GM21619 (cell line): ENCODE measurements around the gene TICAM2.
"Not testable (repeated sequence)": the region's sequence is repeated elsewhere in the genome, so short reads cannot be mapped to it uniquely, and the experiment has no call there.

ENCODE experiments used
- ATAC-seq: cut with Tn5 transposase; IDR thresholded peaks from one replicate; pipeline ENCODE4 v1.9.1; 2021; ENCODE audit not compliant: unreplicated experiment

The TICAM2 gene

DNA sequence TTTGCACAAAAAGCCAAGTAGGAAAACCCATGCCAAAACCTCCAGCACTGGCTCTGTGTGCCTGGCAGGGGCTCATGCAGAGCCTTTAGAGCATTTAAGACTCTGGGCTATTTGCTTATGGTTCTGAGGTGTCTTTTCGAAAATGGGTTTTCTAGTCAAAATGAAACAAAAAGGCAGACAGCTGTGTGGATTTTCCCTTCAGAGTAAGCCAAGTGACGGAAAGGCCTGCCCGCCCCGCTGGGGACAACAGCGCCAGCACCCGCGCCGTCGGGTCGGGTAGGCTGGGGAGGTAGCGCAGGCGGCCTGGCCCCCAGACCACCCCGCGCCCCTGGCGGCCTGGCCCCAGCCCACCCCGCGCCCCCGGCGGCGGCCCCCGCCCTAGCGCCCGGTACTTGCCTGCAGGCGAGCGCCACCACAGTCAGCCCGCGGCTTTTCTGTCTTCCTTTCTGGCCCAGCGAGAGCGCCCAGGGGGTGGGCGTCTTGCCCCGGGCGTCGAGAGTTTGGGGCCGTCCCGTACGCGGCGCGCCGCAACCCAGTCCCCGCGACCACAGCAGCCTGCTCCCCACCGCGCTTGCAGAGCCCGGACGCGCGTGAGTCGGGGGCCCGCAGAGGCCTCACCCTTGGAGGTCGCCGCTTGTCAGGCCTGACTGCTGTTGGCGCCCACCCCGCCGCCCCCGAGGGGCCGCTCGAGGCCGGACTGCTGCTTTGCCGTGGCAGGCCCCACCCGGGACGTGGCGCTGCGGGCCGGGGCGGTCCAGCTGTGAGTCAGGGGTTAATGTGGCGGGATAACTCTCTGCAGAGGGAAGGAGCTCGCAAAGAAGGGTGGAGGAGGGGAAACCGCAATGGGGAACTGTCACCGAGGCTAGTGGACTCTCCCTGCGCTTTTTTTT, at the start of gene TICAM2:
Gene TICAM2 (minus strand): TSS at position 779 of the 890 bp plus-strand sequence. CDS start 21,223 bp downstream, outside the sequence.
- peak; percentile 76 for ATAC-seq

DNA sequence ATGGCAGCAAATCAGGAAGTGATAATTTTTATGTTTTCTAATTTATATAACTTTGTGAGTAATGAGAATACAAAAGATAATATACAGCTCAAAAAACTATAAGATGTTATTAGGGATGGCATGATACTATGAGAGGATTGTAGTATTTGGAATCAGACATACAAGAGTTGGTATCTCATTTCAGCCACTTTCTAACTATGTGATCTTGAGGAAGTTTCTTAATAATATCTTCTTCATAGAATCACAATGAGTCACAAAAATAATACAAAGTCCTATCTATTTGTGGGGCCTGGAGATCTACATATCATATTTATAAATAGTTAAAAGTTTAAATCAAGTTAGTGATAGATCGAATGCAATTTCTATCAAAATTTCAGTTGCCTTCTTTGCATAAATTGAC, 47.3 kb upstream of the TICAM2 start:
- ATAC-seq, result no peak

DNA sequence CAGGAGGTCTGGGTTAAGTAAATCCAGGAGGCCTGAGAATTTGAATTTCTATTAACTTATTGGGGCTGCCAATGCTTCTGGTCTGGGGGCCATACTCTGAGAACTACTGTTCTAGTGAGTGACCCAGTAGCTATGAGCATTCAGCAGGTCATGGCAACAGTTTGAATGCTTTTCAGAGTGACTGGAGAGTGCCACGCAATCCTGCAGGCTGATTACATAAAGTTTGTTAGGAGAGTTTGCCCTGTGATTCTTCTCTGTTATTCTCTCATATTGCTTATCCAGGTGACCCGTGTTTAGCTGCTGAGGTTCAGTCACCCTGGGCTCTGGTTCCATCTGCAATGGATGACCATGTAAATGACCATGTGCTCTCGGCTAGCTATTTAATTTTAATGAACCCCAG, 45.8 kb upstream of the TICAM2 start:
- no peak for ATAC-seq

DNA sequence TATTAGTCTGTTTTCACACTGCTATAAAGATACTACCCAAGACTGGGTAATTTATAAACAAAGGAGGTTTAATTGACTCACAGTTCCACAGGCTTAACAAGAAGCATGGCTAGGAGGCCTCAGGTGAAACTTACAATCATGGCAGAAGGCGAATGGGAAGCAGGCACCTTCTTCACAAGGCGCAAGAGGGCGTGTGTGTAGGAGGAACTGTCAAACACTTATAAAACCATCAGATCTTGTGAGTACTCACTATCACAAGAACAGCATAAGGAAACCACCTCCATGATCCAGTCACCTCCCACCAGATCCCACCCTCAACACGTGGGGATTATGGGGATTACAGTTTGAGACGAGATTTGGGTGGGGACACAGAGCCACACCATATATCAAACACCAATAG, 43.1 kb upstream of the TICAM2 start:
- not testable (repeated sequence) for ATAC-seq

GRCh38 chr5:115644046-115644445, 41.8 kb upstream of the TICAM2 start:
- ATAC-seq, result no peak

- no peak for ATAC-seq
Observed at GRCh38 chr5:115641948-115642347, 39.7 kb upstream of the TICAM2 start.

GRCh38 chr5:115640274-115640673, 38.0 kb upstream of the TICAM2 start:
- no peak for ATAC-seq

GRCh38 chr5:115639377-115639776, 37.1 kb upstream of the TICAM2 start:
- no peak for ATAC-seq

DNA sequence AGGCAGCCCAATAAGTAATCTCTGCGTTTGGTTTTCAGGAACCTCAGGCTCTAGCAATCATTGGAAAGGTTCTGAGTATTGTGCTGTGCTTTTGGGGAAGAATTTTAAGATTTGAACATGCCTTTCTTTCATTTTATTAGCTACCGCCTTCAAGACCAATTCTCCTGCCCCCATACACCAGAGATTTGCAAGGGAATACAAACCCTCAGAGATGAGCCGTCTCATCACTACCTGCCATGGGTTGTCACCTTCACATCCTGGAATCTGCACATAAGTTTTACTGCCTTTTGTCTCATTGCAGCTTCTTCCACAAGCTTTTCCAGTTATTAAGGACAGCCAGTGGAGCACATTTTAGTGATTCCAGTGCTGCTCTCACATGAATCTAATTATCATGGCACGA, 35.2 kb upstream of the TICAM2 start:
- no peak for ATAC-seq

DNA sequence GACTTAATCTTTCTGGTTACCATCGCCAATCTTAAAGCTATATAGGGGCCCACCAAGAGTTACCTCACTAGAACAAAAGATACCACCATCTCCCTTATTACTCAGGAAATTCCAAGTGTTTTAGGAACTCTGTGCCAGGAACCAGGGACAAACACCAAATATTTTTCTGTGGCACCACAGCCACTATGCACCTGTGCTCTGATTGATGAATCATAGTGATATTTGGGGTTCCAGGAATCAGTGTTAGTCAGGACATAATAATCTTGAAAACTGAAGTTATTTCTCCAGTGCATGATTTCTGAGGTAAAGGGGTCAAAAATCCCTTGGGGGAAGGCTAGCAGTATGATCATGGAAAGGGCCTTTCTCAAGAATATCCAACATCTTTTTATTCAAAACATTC, 33.7 kb upstream of the TICAM2 start:
- ATAC-seq, result no peak

DNA sequence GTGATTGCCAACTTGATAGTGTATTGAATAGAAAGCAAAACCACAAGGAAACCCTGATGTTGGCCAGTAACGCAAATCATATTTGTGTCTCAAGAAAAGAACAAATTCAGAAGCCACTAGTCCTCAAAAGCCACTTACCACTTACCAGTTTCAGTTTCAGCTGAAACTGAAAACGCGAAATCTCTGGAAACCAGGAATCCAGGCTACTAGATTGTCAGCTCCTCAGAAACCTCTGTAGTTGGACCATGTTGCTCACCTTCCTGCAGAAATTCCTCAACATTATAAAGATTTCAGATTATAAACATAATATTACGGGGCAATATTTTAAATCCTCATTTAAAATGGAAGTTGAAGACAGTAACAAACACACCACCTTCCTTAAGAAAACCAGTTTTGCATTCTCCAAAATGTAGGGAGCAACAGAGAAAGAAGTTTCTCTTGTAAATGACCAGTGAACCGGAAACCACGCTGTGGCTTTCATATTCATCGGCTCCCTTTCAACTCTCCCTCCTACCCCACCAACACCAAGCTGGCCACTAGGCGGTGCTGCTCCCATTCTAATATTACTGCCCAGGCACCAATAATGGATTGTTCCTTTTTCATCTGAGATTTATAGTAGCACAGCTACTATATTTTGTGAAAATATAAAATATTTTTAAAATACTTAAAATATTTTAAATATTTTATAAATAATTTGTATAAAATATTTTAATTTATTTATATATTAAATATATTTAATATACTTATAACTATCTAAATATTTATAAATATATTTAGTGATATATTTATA, 32.3 kb upstream of the TICAM2 start:
- ATAC-seq, result peak; percentile 69

GRCh38 chr5:115629903-115630302, 27.6 kb upstream of the TICAM2 start:
- no peak for ATAC-seq

- ATAC-seq, result no peak
Observed at GRCh38 chr5:115627295-115627865, 25.1 kb upstream of the TICAM2 start.

DNA sequence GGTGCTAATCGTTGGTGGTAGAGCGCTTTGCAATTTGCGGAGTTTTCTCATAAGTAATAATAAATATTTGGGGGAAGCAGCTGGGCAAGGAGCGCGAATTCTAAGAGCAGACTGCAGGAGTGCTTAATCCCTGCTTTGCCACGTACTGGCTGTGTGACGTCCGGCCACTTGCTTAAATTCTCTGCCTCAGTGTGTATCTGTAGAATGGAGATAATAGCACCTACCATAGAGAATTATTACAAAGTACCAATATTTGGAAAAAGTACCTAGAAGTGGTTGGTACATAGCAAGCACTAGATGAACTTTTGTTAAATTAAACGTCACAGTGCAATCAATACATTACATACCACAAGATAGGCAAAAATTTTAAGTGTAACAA, 24.2 kb upstream of the TICAM2 start:
- ATAC-seq, result peak; percentile 32

DNA sequence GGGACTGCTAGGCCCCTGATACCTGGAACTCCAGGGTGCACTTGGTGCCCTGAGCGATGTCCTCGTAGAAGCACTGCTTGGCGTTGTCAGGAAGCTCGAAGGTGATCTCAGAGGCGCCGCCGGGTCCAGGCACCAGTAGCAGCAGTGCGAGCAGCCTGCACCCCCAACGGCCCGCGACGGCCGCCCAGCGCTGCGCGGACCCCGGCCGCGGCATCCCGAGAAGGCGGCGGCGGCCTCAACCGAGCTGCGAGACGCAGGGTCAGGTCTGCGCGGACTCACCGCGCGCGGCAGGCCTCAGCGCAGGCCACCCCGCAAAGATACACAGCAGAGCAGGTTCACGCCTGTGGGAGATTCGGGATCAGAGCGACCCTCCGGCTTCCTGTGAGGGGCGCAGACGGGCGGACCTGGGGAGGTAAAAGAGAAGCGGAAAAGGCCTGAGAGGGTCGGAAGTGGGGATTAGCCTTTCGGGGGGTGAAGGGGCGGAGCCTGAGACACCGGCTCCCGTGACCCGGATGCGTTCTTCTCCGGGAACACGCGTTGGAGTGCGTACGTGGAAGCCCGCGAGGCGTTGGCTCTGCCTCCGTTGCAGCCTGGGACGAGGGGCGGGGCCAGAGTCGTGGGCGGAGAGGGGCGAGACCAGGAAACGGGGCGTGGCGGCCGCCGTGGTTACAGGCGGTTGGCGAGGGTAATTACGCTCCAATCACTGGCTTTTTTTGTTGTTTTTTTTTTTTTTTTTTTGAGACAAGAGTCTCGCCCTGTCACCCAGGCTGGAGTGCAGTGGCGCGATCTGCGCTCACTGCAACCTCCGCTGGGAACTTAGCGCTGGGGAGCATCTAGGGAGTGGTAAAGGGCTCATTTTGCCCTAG, 23.5 kb upstream of the TICAM2 start, which contains the start of gene TMED7:
Gene TMED7 (minus strand): TSS at position 458 of the 866 bp plus-strand sequence. CDS start 244 bp downstream, at position 214.
- peak; percentile 93 for ATAC-seq

- no peak for ATAC-seq
Observed at GRCh38 chr5:115624994-115625393, 22.7 kb upstream of the TICAM2 start.

GRCh38 chr5:115623658-115624057, 21.4 kb upstream of the TICAM2 start:
- ATAC-seq, result no peak

GRCh38 chr5:115621365-115621900, 19.2 kb upstream of the TICAM2 start:
- no peak for ATAC-seq

DNA sequence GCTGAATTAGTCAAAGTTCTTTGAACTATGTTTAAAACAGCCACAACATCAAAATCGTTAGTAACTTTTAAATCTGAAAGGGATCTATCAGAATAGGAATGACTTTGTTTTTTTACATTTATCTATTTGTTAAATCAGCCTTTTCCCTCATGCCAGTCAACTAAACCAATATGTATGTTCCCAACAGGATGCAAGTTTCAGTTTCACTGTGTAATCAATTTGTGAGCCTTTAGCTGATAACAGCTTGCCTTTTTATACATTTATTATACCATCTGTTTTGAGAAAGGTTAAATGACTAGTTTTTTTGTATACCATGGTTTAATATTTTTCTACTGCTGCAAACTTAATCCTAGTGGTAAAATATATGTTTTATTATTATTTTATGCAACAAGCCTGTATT, 14.6 kb upstream of the TICAM2 start:
- no peak for ATAC-seq

- ATAC-seq, result no peak
Observed at GRCh38 chr5:115616472-115616871, 14.2 kb upstream of the TICAM2 start.
